Neural progenitor cell (in vitro differentiated cells): ENCODE data around the gene INPP4A. TPM values are rescaled to one million over a fixed set of nuclear protein-coding genes. Genes with fewer than 3 reads are reported as not detected.

Experiments used
- DNase-seq: peaks from one replicate; pipeline ENCODE4 v3.0.0-alpha.2; 2016; ENCODE audit warnings: low spot score
- H2AFZ ChIP-seq: fragments of 200-600 bp; sonication (generic); replicated peaks from 2 replicates; pipeline ENCODE4 v1.6.1; 2016; ENCODE audit warnings: antibody characterized with exemption
- H3F3A ChIP-seq: fragments of 200-600 bp; sonication (generic); 2 replicates; pipeline ENCODE4 v1.6.1; 2016; ENCODE audit warnings: antibody characterized with exemption, low read depth
- H3K27ac ChIP-seq: fragments of 200-600 bp; sonication (generic); 2 replicates; pipeline ENCODE4 v1.5.1; 2016; ENCODE audit warnings: mild to moderate bottlenecking
- H3K27me3 ChIP-seq: fragments of 200-600 bp; sonication (generic); 2 replicates; pipeline ENCODE4 v1.6.1; 2016; ENCODE audit warnings: mild to moderate bottlenecking, moderate library complexity
- H3K36me3 ChIP-seq: fragments of 200-600 bp; sonication (generic); 2 replicates; pipeline ENCODE4 v1.5.1; 2016
- H3K4me1 ChIP-seq: fragments of 200-600 bp; sonication (generic); 2 replicates; pipeline ENCODE4 v1.6.1; 2016; ENCODE audit warnings: mixed run types
- H3K4me2 ChIP-seq: fragments of 200-600 bp; sonication (generic); 2 replicates; pipeline ENCODE4 v1.6.1; 2016
- H3K4me3 ChIP-seq: fragments of 200-600 bp; sonication (generic); 2 replicates; pipeline ENCODE4 v1.5.1; 2016
- H3K79me2 ChIP-seq: fragments of 200-600 bp; sonication (generic); 2 replicates; pipeline ENCODE4 v1.6.1; 2016; ENCODE audit warnings: low read depth
- H3K9ac ChIP-seq: fragments of 200-600 bp; sonication (generic); 2 replicates; pipeline ENCODE4 v1.6.1; 2016
- H3K9me3 ChIP-seq: fragments of 200-600 bp; sonication (generic); 2 replicates; pipeline ENCODE4 v1.5.1; 2016; ENCODE audit warnings: low read depth
- H4K20me1 ChIP-seq: fragments of 200-600 bp; sonication (generic); 2 replicates; pipeline ENCODE4 v1.6.1; 2016; ENCODE audit warnings: low read depth
- H3K27ac Mint-ChIP-seq: 3 replicates; pipeline ENCODE4 v1.8.0; 2021; ENCODE audit warnings: mixed read lengths
- H3K27me3 Mint-ChIP-seq: 2 replicates; pipeline ENCODE4 v1.8.0; 2022; ENCODE audit warnings: low read depth, mild to moderate bottlenecking, inconsistent platforms, moderate library complexity, mixed read lengths; ENCODE audit not compliant: insufficient read depth
- H3K36me3 Mint-ChIP-seq: 3 replicates; pipeline ENCODE4 v1.8.0; 2021; ENCODE audit warnings: mixed read lengths
- H3K4me1 Mint-ChIP-seq: 3 replicates; pipeline ENCODE4 v1.8.0; 2021; ENCODE audit warnings: mixed read lengths
- H3K4me3 Mint-ChIP-seq: 3 replicates; pipeline ENCODE4 v1.8.0; 2021; ENCODE audit warnings: mild to moderate bottlenecking, moderate library complexity, mixed read lengths
- H3K9me3 Mint-ChIP-seq: 3 replicates; pipeline ENCODE4 v1.8.0; 2020; ENCODE audit warnings: mixed read lengths
- EZH2 ChIP-seq: fragments of 200-600 bp; sonication (generic); IDR thresholded peaks from 2 replicates; pipeline ENCODE4 v1.6.1; 2017; ENCODE audit warnings: antibody characterized with exemption, mild to moderate bottlenecking, moderate library complexity
- EZH2phosphoT487 ChIP-seq: fragments of 200-600 bp; sonication (generic); IDR thresholded peaks from 2 replicates; pipeline ENCODE4 v1.6.1; 2017; ENCODE audit warnings: antibody characterized with exemption
- total RNA-seq: library from RNA; depleted of rRNA; stranded (reverse); fragments of >200 nt; gene quantifications from 2 replicates; pipeline ENCODE4 v1.2.3, GENCODE V29; 2015; ENCODE audit warnings: low replicate concordance
- TF ChIP-seq, protein P1 (sequence below): fragments of 200-600 bp; sonication (generic); IDR thresholded peaks from 2 replicates; pipeline ENCODE4 v1.5.1; 2017; ENCODE audit warnings: antibody characterized with exemption, mild to moderate bottlenecking

Gene INPP4A
- total RNA-seq, 1 donor from 2014 or later: 35.1 TPM

GRCh38 chr2:98399140-98399539 is 45.5 kb upstream of the INPP4A start:
- H3K4me1 ChIP-seq: no peaks in the 10 kb centered on the region
- H3K27me3 Mint-ChIP-seq: no peaks in the 10 kb centered on the region
- no peaks in the 10 kb centered on the region for H3K79me2 ChIP-seq
- no peak overlapping the region for H3K9ac ChIP-seq
- no peak for DNase-seq
- H3K9me3 Mint-ChIP-seq: no peaks in the 10 kb centered on the region
- H3K27ac Mint-ChIP-seq: no peak overlapping the region
- H3K36me3 ChIP-seq: no peaks in the 10 kb centered on the region
- no peaks in the 10 kb centered on the region for H3F3A ChIP-seq
- H3K4me3 Mint-ChIP-seq: no peak overlapping the region
- no peaks in the 10 kb centered on the region for H3K9me3 ChIP-seq
- H3K27ac ChIP-seq: no peak overlapping the region
- no peaks in the 10 kb centered on the region for H3K36me3 Mint-ChIP-seq
- H2AFZ ChIP-seq: no peak overlapping the region
- no peak for TF ChIP-seq EZH2phosphoT487
- TF ChIP-seq, protein P1, sequence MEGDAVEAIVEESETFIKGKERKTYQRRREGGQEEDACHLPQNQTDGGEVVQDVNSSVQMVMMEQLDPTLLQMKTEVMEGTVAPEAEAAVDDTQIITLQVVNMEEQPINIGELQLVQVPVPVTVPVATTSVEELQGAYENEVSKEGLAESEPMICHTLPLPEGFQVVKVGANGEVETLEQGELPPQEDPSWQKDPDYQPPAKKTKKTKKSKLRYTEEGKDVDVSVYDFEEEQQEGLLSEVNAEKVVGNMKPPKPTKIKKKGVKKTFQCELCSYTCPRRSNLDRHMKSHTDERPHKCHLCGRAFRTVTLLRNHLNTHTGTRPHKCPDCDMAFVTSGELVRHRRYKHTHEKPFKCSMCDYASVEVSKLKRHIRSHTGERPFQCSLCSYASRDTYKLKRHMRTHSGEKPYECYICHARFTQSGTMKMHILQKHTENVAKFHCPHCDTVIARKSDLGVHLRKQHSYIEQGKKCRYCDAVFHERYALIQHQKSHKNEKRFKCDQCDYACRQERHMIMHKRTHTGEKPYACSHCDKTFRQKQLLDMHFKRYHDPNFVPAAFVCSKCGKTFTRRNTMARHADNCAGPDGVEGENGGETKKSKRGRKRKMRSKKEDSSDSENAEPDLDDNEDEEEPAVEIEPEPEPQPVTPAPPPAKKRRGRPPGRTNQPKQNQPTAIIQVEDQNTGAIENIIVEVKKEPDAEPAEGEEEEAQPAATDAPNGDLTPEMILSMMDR: no peak
- no peak for TF ChIP-seq EZH2
- H4K20me1 ChIP-seq: no peaks in the 10 kb centered on the region
- H3K4me1 Mint-ChIP-seq: no peaks in the 10 kb centered on the region
- no peak overlapping the region for H3K4me3 ChIP-seq
- H3K4me2 ChIP-seq: no peak overlapping the region
- no peaks in the 10 kb centered on the region for H3K27me3 ChIP-seq

DNA sequence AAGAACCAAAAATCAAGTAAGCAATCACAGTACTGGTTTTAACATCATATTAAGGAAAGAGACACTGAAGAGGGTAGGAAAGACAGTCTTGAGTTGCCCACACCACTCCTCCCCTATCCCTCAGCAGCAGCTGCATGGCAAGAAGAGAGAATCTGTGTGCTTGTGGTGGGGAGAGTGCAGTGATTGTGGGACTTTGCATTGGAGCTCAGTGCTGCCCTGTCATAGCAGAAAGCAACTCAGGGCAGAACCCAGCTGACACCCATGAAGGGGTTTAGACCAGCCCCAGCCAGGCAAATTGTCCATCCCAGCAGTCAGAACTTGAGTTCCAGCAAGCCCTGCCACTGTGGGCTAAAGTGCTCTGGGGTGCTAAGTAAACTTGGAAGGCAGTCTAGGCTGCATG is 40.8 kb upstream of the INPP4A start:
- no peaks in the 10 kb centered on the region for H3K4me1 ChIP-seq
- Mint-ChIP-seq H3K9me3 (no peaks in the 10 kb centered on the region), H3K4me1 (no peaks in the 10 kb centered on the region), H3K27ac (no peak overlapping the region), H3K4me3 (no peak overlapping the region), H3K36me3 (no peaks in the 10 kb centered on the region), H3K27me3 (no peaks in the 10 kb centered on the region)
- H3K36me3 ChIP-seq: no peaks in the 10 kb centered on the region
- no peak overlapping the region for H2AFZ ChIP-seq
- no peak overlapping the region for H3K9ac ChIP-seq
- no peaks in the 10 kb centered on the region for H3K79me2 ChIP-seq
- no peak for DNase-seq
- H3K27ac ChIP-seq: no peak overlapping the region
- H4K20me1 ChIP-seq: no peaks in the 10 kb centered on the region
- H3K4me2 ChIP-seq: no peak overlapping the region
- H3K9me3 ChIP-seq: no peaks in the 10 kb centered on the region
- no peak overlapping the region for H3K4me3 ChIP-seq
- H3F3A ChIP-seq: no peaks in the 10 kb centered on the region
- no peaks in the 10 kb centered on the region for H3K27me3 ChIP-seq
- TF ChIP-seq, protein P1: no peak
- no peak for TF ChIP-seq EZH2phosphoT487
- TF ChIP-seq EZH2: no peak

DNA sequence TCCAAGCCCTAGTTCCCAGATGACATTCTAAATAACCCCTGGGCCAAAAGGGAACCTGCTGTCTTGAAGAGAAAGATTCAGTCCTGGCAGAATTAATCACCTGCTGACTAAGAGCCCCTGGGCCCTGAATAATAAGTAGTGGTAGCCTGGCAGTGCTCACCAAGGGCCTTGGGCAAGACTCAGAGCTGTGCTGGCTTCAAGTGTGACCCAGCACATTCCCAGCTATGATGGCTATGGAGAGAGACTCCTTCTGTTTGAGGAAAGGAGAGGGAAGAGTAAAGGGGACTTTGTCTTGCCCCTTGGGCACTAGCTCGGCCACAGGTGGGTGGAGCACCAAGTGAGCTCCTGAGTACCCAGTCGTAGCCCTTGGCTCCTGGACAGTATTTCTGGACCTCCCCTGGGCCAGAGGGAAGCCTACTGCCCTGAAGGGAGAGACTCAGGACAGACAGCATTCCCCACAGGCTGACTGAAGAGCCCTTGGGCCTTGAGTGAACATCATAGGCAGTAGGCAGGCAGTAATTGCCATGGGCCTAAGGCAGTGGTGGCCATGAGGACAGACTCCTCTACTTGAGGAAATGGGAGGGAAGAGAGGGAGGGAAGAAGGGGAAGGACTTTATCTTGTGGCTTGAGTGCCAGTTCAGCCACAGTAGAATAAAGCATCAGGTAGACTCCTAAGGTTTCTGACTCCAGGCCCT is 40.0 kb upstream of the INPP4A start:
- H3K27ac ChIP-seq: no peak overlapping the region
- H3K4me3 Mint-ChIP-seq: no peak overlapping the region
- no peak overlapping the region for H3K9ac ChIP-seq
- H2AFZ ChIP-seq: no peak overlapping the region
- DNase-seq: no peak
- no peaks in the 10 kb centered on the region for H3K4me1 ChIP-seq
- no peak overlapping the region for H3K4me3 ChIP-seq
- no peaks in the 10 kb centered on the region for H4K20me1 ChIP-seq
- no peaks in the 10 kb centered on the region for H3K9me3 Mint-ChIP-seq
- H3F3A ChIP-seq: no peaks in the 10 kb centered on the region
- no peaks in the 10 kb centered on the region for H3K27me3 Mint-ChIP-seq
- no peaks in the 10 kb centered on the region for H3K79me2 ChIP-seq
- H3K27me3 ChIP-seq: no peaks in the 10 kb centered on the region
- H3K27ac Mint-ChIP-seq: no peak overlapping the region
- H3K36me3 ChIP-seq: no peaks in the 10 kb centered on the region
- no peaks in the 10 kb centered on the region for H3K9me3 ChIP-seq
- no peaks in the 10 kb centered on the region for H3K4me1 Mint-ChIP-seq
- TF ChIP-seq EZH2phosphoT487 (no peak), EZH2 (no peak)
- TF ChIP-seq, protein P1: no peak
- no peaks in the 10 kb centered on the region for H3K36me3 Mint-ChIP-seq
- H3K4me2 ChIP-seq: no peak overlapping the region
